PFSK-1 (cell line): ENCODE measurements around the gene SH3BGRL2.

Experiments used
- SIN3A ChIP-seq: IDR thresholded peaks from 2 replicates; pipeline ENCODE4 v1.6.1; 2012; ENCODE audit warnings: mild to moderate bottlenecking, low read length, moderate library complexity, borderline replicate concordance; ENCODE audit not compliant: insufficient read depth
- TAF1 ChIP-seq: IDR thresholded peaks from 2 replicates; pipeline ENCODE4 v1.6.1; 2012; ENCODE audit warnings: low read length, control low read depth, borderline replicate concordance; ENCODE audit not compliant: insufficient read depth

- TF ChIP-seq SIN3A (no peak), TAF1 (no peak)
Observed at GRCh38 chr6:79657238-79657637, 26.1 kb downstream of the SH3BGRL2 start.
